ENCODE measurements around the gene PALM2AKAP2. TPM values are rescaled to one million over a fixed set of nuclear protein-coding genes. Genes with fewer than 3 reads are reported as not detected.
"Not testable (repeated sequence)": the region's sequence is repeated elsewhere in the genome, so short reads cannot be mapped to it uniquely, and the experiment has no call there.

PALM2AKAP2 gene
- total RNA-seq, 6 experiments from 2014 or later: 26.4 to 50.3 (median 32.2) TPM

DNA sequence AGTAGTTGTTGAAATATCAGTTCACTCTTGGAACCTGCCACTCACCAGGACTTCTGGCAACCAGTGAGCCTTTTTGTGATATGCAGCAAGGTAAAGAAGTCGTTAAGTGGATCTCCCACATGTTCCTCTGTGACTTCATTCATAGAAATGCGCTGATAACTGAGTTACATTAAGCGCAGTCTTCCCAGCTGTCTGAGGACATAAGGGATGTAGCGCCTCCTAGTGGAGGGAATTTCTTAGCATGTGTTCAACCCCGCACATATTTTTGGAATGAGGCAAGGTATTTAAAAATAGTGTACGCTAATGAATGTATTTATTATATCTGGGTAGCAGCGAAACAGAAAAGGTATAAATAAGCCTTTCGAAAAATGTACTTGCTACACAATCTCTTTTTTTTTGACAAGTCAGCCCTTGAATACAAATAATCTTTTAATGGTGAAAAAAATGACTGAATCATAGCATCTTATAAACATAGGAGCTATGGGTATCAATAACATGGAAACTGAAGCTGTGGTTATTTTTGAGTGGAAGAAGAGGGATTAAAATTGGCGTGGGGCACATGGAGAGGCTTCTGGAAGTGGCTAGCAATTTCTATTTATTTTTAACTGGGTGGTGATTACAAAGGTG, 38.0 kb downstream of the PALM2AKAP2 start:
- no peak for TF ChIP-seq POLR2A (IDR thresholded peaks at IDR 0.05)
- TF ChIP-seq, protein P1, sequence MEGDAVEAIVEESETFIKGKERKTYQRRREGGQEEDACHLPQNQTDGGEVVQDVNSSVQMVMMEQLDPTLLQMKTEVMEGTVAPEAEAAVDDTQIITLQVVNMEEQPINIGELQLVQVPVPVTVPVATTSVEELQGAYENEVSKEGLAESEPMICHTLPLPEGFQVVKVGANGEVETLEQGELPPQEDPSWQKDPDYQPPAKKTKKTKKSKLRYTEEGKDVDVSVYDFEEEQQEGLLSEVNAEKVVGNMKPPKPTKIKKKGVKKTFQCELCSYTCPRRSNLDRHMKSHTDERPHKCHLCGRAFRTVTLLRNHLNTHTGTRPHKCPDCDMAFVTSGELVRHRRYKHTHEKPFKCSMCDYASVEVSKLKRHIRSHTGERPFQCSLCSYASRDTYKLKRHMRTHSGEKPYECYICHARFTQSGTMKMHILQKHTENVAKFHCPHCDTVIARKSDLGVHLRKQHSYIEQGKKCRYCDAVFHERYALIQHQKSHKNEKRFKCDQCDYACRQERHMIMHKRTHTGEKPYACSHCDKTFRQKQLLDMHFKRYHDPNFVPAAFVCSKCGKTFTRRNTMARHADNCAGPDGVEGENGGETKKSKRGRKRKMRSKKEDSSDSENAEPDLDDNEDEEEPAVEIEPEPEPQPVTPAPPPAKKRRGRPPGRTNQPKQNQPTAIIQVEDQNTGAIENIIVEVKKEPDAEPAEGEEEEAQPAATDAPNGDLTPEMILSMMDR (IDR thresholded peaks at IDR 0.05): peak; percentile 88 to 97 (median 92)
- intact Hi-C loops (cut with DNase I): no loop called here
- no peak overlapping the region for H3K4me3 ChIP-seq
- H3K27ac ChIP-seq: peak overlapping the region; percentile 3 to 78 (median 76)
- no peaks in the 10 kb centered on the region for H3K27me3 ChIP-seq
- DNase-seq (peak in 1 of 3 donors; percentile 71), ATAC-seq (peak; percentile 59 to 73 (median 66))
- peaks cover 0 to 51% (median 28%) of the 10 kb centered on the region in 4 donors for H3K4me1 ChIP-seq
- H3K9me3 ChIP-seq: no peaks in the 10 kb centered on the region
- under 1% methylated on average over 9 of the region's 9 CpGs for WGBS (ENCODE audit: insufficient coverage, low coverage, low lambda C conversion rate, missing lambda C conversion rate)
- no peaks in the 10 kb centered on the region for H3K36me3 ChIP-seq

DNA sequence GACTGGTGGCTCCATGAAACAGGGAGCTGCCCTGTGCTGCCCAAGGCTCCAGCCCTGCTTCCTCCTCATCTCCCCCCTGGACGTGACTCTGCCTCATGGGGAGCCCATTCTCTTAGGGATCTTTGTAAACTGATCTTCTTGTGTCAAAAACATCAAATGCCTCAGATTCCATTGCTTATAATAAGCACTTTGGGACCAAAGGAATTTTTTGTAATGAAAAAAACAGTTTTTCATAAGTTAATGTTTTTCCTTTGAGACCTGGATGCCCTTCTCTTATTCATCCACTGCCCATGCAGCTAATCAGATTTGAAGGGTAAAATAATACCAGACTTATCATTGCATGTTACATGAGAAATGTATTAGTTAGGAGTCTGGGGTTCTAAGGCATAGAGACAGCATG, 41.7 kb downstream of the PALM2AKAP2 start:
- Histone ChIP-seq H3K4me1 (peaks cover 0 to 16% (median 7%) of the 10 kb centered on the region in 4 donors), H3K36me3 (no peaks in the 10 kb centered on the region), H3K4me3 (no peak overlapping the region), H3K27ac (no peak overlapping the region), H3K27me3 (no peaks in the 10 kb centered on the region), H3K9me3 (no peaks in the 10 kb centered on the region)
- intact Hi-C loops (cut with DNase I): no loop called here
- ATAC-seq (no peak), DNase-seq (no peak)
- TF ChIP-seq, protein P1 (IDR thresholded peaks at IDR 0.05): no peak
- no peak for TF ChIP-seq POLR2A (IDR thresholded peaks at IDR 0.05)
- WGBS (ENCODE audit: insufficient coverage, low coverage, low lambda C conversion rate, missing lambda C conversion rate): 64% methylated on average over 1 of the region's 1 CpG

DNA sequence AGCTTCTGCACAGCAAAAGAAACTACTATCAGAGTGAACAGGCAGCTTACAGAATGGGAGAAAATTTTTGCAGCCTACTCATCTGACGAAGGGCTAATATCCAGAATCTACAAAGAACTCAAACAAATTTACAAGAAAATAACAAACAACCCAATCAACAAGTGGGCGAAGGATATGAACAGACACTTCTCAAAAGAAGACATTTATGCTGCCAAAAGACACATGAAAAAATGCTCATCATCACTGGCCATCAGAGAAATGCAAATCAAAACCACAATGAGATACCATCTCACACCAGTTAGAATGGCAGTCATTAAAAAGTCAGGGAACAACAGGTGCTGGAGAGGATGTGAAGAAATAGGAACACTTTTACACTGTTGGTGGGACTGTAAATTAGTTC, 45.4 kb downstream of the PALM2AKAP2 start:
- H3K4me1 ChIP-seq; H3K9me3 ChIP-seq; H3K27ac ChIP-seq; ATAC-seq; DNase-seq; H3K36me3 ChIP-seq; H3K27me3 ChIP-seq; H3K4me3 ChIP-seq; intact Hi-C loops (cut with DNase I): not testable (repeated sequence)
- 62% methylated on average over 2 of the region's 2 CpGs for WGBS (ENCODE audit: insufficient coverage, low coverage, low lambda C conversion rate, missing lambda C conversion rate)

DNA sequence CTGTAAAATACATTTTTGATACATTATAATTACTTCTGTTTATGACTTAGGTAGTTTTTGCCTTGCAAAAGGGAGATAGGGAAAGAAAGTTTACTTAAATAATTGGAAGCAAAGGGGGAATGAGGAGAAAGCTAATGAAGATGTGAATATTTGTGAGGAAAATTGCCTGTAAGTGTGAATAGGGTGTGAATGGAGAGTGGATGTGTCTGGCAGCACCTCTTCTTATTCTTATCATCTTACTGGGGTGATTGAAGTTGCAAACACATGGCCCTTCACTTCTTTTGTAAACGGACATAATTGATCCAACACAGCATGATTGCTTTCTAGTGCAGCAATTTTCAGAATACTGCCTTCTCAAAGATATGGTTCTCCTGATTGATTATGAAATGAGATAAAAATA, 46.6 kb downstream of the PALM2AKAP2 start:
- WGBS (ENCODE audit: insufficient coverage, low coverage, low lambda C conversion rate, missing lambda C conversion rate): 17% methylated on average over 1 of the region's 1 CpG
- TF ChIP-seq, protein P1 (IDR thresholded peaks at IDR 0.05): no peak
- no peak for TF ChIP-seq POLR2A (IDR thresholded peaks at IDR 0.05)
- DNase-seq (no peak), ATAC-seq (no peak)
- H3K27ac ChIP-seq: no peak overlapping the region
- intact Hi-C loops (cut with DNase I): no loop called here
- H3K27me3 ChIP-seq: no peaks in the 10 kb centered on the region
- peaks cover 0 to 11% (median 0%) of the 10 kb centered on the region in 4 donors for H3K4me1 ChIP-seq
- H3K9me3 ChIP-seq: no peaks in the 10 kb centered on the region
- no peaks in the 10 kb centered on the region for H3K36me3 ChIP-seq
- no peak overlapping the region for H3K4me3 ChIP-seq

DNA sequence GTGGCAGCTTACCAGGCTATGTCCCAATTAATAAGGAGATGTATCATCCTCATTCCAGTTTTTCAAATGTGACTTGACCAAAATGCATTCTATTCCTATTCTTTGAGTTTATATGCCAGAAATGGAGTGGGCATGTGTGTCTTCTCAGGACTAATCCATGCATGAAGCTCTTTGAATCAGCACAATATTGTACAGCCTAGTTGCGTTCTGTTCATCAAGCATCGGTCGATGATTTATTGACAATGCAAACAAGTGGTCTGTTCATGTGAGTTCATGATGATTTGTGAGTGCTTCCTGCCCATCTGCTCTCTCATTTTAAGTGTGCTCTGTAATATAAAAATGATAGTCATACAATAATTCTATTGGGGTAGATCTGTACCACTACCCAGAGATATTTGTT, 48.3 kb downstream of the PALM2AKAP2 start:
- DNase-seq (no peak), ATAC-seq (peak in 1 of 4 donors; percentile 38)
- Histone ChIP-seq H3K4me3 (no peak overlapping the region), H3K36me3 (no peaks in the 10 kb centered on the region), H3K9me3 (no peaks in the 10 kb centered on the region), H3K4me1 (peaks cover 0 to 11% (median 0%) of the 10 kb centered on the region in 4 donors), H3K27ac (no peak overlapping the region), H3K27me3 (no peaks in the 10 kb centered on the region)
- WGBS (ENCODE audit: insufficient coverage, low coverage, low lambda C conversion rate, missing lambda C conversion rate): 21% methylated on average over 3 of the region's 3 CpGs
- intact Hi-C loops (cut with DNase I): no loop called here
- no peak for TF ChIP-seq POLR2A (IDR thresholded peaks at IDR 0.05)
- TF ChIP-seq, protein P1 (IDR thresholded peaks at IDR 0.05): no peak
